DMS 273 (cell line): ENCODE data around the gene MTHFSD.
"Not testable (repeated sequence)": the region's sequence is repeated elsewhere in the genome, so short reads cannot be mapped to it uniquely, and the experiment has no call there.

Experiments
- DNase-seq: peaks from one replicate; lab custom pipeline; 2025; ENCODE audit not compliant: unreplicated experiment; lab: John Stamatoyannopoulos, UW

MTHFSD gene

GRCh38 chr16:86554917-86555703 is at the start of gene MTHFSD:
Gene MTHFSD, minus strand, starts transcription at chr16:86555235. Its CDS starts 51 bp downstream, at chr16:86555184.
- peak; percentile 97 for DNase-seq

DNA sequence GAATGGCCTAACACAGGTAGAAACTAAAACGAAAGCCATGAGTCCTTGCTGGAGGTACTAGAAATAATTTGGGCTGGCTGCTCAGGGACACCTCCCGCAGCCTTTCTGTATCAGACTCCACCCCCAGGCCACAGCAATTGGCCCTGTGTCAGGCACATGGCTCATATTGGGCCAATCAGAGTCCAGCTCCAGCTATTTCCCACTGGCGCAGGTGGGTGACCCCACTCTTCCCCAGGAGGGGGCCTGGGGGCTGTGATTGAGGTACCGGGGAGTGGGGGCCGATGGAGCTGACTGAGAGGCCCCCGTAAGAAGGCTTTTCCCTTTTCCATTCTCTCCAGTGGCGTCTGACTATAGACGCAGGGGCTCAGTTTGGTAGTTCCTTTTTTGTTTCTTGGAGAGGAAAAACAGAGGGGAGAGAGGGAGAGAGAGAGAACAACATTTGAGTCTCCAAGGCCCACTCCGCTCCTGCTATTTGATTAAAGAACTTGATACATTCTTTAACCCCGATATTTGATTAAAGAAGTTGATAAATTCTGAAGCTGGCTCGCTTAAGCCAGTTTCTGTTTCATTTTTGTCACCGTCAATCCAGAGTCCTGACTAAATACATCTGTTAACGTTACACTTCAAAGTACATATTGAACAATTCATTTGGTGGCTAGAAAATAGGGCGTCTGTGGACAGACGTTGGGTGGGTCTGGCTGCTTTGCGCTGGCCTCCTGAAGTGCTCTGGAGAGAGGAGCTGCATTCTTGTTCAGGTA is 49.6 kb upstream of the MTHFSD start:
- no peak for DNase-seq

GRCh38 chr16:86602521-86602920 is 47.5 kb upstream of the MTHFSD start:
- DNase-seq, result no peak

GRCh38 chr16:86601356-86601755 is 46.3 kb upstream of the MTHFSD start:
- DNase-seq, result no peak

- no peak for DNase-seq
Observed at GRCh38 chr16:86598607-86599565, 43.9 kb upstream of the MTHFSD start.

GRCh38 chr16:86597880-86598606 is 43.0 kb upstream of the MTHFSD start:
- no peak for DNase-seq

DNA sequence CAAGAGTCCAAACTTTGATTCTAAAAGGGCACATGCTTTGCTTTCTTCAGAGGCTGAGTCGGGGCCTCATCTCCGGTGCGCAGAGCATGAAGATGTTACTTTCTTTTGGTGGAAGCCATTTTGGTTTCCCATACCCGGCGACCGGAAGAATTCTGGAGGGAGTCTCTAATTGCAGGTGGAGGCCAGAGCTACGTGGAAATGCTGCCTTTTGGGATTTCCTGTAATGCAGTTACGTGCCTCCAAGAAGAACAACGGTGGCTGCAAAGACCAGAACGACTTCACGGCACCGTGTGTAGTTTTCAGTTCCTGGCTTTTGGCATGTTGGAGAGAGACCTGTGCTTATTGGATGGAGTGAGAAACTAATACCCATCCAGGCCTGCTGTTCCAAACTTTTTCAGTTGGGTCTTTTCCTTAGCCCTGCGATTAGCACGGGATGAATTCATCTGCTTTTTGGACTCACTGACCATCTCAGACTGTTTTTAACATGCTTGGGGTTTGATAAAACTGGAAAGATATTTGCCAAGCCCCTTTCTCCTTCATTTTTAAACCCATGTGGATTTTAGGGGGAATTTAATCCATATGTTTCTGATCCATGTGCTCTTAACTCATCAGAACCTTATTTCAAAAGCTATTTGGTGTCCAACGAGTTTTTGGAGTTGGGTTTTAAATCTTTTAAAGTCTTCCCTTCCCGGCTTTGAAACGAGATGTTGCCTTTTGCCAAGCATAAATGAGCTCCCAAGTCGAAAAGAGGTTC is 42.3 kb upstream of the MTHFSD start:
- DNase-seq, result no peak

GRCh38 chr16:86595983-86596605 is 41.1 kb upstream of the MTHFSD start:
- no peak for DNase-seq

- DNase-seq, result no peak
Observed at GRCh38 chr16:86594721-86595120, 39.7 kb upstream of the MTHFSD start.

DNA sequence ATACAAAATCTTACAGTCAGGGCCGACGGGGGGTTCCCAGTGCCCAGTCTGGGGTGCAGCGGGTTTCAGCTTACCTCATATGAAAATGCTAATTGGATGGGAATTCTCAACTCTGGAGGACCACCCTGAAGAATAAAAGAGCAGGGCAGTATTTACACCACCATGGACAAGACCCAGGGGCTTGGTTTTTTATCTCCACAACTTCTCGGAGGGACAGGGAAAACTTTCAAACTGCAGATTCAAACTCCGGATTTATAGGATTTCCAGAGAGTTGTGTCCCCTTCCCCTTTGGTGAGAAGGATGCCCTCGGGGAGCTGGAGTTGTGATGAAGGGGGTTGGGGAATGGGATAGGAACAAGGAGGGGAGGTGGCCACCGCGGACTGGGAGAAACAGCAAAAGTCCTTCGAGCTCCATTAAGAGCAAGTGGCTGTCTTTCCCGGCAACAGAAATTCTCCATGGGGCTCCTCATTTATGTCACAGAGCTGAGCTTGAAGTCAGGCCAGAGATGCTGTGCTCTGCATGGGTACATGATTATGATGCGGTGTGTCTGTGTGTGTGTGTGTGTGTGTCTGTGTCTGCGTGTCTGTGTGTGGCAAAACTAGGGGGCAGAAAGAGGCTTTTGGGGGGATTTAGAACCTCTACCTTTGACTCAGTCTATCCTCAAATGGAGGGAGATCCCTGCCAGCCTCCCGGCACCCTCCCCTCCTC is 39.0 kb upstream of the MTHFSD start:
- no peak for DNase-seq

- no peak for DNase-seq
Observed at GRCh38 chr16:86591270-86591669, 36.2 kb upstream of the MTHFSD start.

GRCh38 chr16:86590501-86591144 is 35.6 kb upstream of the MTHFSD start:
- DNase-seq, result no peak

DNA sequence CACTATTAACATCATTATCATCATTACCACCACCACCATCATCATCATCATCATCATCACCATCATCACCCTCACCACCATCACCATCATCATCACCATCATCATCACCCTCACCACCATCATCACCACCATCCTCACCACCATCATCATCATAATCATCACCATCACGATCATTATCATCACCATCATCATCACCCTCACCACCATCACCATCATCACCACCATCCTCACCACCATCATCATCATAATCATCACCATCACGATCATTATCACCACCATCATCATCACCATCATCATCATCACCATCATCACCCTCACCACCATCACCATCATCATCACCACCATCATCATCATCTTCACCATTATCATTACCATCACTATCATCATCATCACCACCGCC is 32.9 kb upstream of the MTHFSD start:
- DNase-seq, result not testable (repeated sequence)

DNA sequence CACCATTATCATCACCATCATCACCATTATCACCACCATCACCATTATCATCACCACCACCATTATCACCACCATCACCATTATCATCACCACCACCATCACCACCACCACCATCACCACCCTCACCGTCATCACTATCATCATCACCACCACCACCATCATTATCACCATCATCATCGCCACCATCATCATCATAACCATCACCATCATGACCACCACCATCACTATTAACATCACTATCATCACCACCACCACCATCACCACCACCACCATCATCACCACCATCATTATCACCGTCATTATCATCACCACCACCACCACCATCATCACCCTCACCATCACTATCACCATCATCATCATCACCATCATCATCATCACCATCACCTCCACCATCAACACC is 32.5 kb upstream of the MTHFSD start:
- no peak for DNase-seq

GRCh38 chr16:86585821-86586611 is 31.0 kb upstream of the MTHFSD start:
- DNase-seq, result no peak

DNA sequence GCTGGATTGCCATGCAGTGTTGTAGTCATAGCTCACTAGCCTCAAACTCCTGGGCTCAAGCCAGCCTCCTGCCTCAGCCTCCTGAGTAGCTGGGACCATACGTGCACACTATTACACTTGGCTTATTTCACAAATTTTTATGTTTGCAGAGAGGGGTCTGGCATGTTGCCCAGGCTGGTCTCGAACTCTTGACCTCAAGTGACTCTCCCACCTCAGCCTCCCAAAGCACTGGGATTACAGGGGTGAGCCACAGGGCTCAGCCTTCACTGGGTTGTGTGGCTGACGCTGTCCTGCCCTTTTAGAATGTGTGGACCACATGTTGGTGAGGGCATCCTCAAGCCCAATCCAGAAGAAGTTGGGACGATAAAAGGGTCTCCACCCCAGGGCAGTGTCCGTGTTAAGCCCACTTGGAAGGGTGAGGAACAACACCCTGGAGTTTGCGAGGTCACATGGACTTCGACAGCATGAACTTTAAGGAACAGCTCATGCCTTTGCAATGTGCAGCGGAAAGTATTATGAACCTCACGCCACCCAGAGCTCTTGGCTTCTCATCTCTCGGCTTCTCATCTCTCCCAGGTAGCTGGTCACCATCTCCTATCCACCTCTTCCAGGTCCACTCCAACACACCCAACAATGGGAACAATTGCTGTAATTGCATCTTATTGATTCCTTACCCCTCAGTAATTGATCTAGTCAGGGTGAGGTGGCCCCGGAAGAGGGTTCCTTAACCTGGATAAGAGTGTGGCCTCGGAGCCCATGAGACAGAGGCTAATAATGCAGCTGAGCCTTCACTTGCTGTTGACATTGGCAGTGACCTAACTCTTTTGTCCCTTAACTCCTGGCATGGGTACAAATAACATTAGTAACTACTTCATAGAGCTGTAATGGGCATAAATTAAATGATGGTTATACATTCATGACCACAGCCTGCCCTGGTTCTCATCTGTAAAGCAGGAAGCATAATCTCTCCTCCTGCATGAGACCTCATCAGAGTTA is 30.0 kb upstream of the MTHFSD start:
- no peak for DNase-seq
